ENCODE measurements around the gene HIF1A.

The HIF1A gene

DNA sequence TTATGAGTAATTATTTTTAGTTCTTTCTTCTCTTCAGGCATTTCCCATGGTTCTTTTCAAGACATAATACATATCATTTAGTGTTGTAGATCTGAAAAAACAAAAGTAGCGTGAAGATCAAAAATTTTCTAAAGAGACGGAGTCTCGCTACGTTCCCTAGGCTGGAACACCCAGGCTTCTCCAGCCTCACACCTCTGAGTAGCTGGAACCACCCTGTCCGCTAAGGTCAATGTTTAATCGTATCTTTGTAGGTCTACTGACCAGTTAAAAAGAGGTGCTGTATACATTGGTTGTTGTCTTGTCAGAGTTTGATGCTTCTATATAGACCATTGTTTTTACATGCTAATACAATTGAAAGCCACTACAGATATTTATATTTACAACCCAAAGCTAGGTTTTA is 1.3 kb upstream of the HIF1A start:
- peaks cover 38% of the 10 kb centered on the region for H3K79me2 ChIP-seq (ENCODE audit: control insufficient read depth, low read length)
- H3K9me3 ChIP-seq (ENCODE audit: control insufficient read depth, insufficient read depth, low read length): no peaks in the 10 kb centered on the region
- H3K9me2 ChIP-seq (replicated peaks; ENCODE audit: control insufficient read depth, low read length): no peaks in the 10 kb centered on the region
- TF ChIP-seq EZH2phosphoT487 (IDR thresholded peaks at IDR 0.05; ENCODE audit: borderline replicate concordance, low read length): no peak
- TF ChIP-seq, protein P1, sequence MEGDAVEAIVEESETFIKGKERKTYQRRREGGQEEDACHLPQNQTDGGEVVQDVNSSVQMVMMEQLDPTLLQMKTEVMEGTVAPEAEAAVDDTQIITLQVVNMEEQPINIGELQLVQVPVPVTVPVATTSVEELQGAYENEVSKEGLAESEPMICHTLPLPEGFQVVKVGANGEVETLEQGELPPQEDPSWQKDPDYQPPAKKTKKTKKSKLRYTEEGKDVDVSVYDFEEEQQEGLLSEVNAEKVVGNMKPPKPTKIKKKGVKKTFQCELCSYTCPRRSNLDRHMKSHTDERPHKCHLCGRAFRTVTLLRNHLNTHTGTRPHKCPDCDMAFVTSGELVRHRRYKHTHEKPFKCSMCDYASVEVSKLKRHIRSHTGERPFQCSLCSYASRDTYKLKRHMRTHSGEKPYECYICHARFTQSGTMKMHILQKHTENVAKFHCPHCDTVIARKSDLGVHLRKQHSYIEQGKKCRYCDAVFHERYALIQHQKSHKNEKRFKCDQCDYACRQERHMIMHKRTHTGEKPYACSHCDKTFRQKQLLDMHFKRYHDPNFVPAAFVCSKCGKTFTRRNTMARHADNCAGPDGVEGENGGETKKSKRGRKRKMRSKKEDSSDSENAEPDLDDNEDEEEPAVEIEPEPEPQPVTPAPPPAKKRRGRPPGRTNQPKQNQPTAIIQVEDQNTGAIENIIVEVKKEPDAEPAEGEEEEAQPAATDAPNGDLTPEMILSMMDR (IDR thresholded peaks at IDR 0.05; ENCODE audit: low read depth, low read length, poor library complexity, severe bottlenecking): no peak
- H3K4me2 ChIP-seq (ENCODE audit: low read length): peak overlapping the region; percentile 86; the same call in 1 of the 2 replicates
- H3K27ac ChIP-seq (ENCODE audit: low read depth, low read length): no peak overlapping the region
- peaks cover 36% of the 10 kb centered on the region for H3K4me1 ChIP-seq (ENCODE audit: control insufficient read depth, low read length)
- H4K20me1 ChIP-seq (ENCODE audit: control insufficient read depth, insufficient read depth, low read depth, low read length): peaks cover 26% of the 10 kb centered on the region
- H3K27me3 ChIP-seq (ENCODE audit: control insufficient read depth, low read length): no peaks in the 10 kb centered on the region
- no peak overlapping the region for H3K4me3 ChIP-seq (ENCODE audit: low read length)
- H3F3A ChIP-seq (ENCODE audit: control insufficient read depth, insufficient read depth): no peaks in the 10 kb centered on the region
- H3K36me3 ChIP-seq (ENCODE audit: control insufficient read depth, low read length): peaks cover 36% of the 10 kb centered on the region

DNA sequence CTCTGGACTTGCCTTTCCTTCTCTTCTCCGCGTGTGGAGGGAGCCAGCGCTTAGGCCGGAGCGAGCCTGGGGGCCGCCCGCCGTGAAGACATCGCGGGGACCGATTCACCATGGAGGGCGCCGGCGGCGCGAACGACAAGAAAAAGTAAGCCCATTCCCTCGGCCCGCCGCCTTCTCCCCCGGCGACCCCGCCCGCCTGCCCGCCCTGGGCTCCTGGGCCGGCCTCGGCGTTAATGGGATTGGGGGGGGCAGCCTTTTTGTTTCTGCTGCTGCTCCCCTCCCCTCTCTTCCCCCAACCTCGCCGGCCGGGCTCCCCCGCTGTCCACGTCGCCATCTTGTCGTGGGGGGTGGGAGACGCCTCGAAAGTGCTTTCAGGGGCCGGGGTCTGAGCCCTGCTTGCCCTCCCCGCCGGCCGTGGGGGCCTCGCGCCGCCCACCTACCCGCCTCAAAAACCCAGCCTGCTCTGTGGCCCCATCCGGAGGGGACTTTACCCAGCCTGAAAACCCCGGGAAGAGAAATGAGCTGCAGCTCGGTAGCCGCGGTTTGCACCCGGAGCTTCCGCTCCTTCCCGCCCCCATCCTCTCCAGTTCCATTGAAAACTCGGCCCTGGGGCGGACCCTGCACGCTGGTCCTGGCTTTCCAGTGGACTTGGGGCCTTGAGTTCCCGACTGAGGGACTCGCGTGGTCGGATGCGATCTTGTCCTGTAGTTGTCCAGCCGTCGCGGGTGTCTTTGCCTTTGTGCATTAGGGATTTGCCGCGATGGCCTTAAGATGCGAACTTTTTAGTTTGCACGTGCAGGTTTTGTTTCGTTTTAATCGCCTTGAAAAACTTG is 598 bp downstream of the HIF1A start:
- H3K4me1 ChIP-seq (ENCODE audit: control insufficient read depth, low read length): peaks cover 51% of the 10 kb centered on the region
- H4K20me1 ChIP-seq (ENCODE audit: control insufficient read depth, insufficient read depth, low read depth, low read length): peaks cover 37% of the 10 kb centered on the region

DNA sequence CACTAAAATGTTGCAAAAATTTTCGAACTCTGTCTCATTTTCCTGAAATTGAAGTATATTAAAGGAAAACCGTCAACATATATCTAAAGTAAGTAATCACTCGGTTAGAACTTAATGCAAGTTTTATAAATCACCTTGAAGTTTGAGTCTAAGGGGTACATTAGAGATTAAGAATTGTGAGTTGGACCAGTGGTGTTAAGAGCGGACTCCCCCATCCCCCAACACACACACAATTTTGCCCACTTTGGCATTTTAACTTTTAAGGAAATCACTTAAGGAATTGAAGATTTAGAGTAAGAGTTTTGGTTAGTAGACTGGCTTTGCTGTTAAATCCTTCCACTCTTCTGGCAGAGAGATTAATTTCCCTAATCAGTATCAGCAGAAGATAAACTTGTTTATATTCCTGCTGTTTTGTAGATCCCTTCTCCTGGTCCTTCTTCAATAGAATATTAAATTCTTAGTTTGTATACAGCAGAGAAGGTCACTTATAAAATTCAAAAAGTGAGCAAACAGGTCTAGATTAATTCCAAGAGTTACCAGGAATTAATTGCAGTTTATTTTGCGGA is 1.5 kb downstream of the HIF1A start:
- TF ChIP-seq, protein P1 (IDR thresholded peaks at IDR 0.05; ENCODE audit: low read depth, low read length, poor library complexity, severe bottlenecking): no peak
- no peak for TF ChIP-seq EZH2phosphoT487 (IDR thresholded peaks at IDR 0.05; ENCODE audit: borderline replicate concordance, low read length)
- H4K20me1 ChIP-seq (ENCODE audit: control insufficient read depth, insufficient read depth, low read depth, low read length): peaks cover 41% of the 10 kb centered on the region
- H3K4me2 ChIP-seq (ENCODE audit: low read length): peak overlapping the region; percentile 60
- H3K9me3 ChIP-seq (ENCODE audit: control insufficient read depth, insufficient read depth, low read length): no peaks in the 10 kb centered on the region
- peaks cover 66% of the 10 kb centered on the region for H3K79me2 ChIP-seq (ENCODE audit: control insufficient read depth, low read length)
- H3K4me3 ChIP-seq (ENCODE audit: low read length): peak overlapping the region; percentile 98
- H3K9me2 ChIP-seq (replicated peaks; ENCODE audit: control insufficient read depth, low read length): no peaks in the 10 kb centered on the region
- peaks cover 51% of the 10 kb centered on the region for H3K4me1 ChIP-seq (ENCODE audit: control insufficient read depth, low read length)
- H3F3A ChIP-seq (ENCODE audit: control insufficient read depth, insufficient read depth): no peaks in the 10 kb centered on the region
- peak overlapping the region; percentile 75 for H3K27ac ChIP-seq (ENCODE audit: low read depth, low read length)
- H3K36me3 ChIP-seq (ENCODE audit: control insufficient read depth, low read length): peaks cover 57% of the 10 kb centered on the region
- H3K27me3 ChIP-seq (ENCODE audit: control insufficient read depth, low read length): no peaks in the 10 kb centered on the region

More for the DNA sequence above, 598 bp downstream of the HIF1A start:
- no peaks in the 10 kb centered on the region for H3K9me2 ChIP-seq (replicated peaks; ENCODE audit: control insufficient read depth, low read length)
- H3K27me3 ChIP-seq (ENCODE audit: control insufficient read depth, low read length): no peaks in the 10 kb centered on the region
- no peak for TF ChIP-seq EZH2phosphoT487 (IDR thresholded peaks at IDR 0.05; ENCODE audit: borderline replicate concordance, low read length)
- TF ChIP-seq, protein P1 (IDR thresholded peaks at IDR 0.05; ENCODE audit: low read depth, low read length, poor library complexity, severe bottlenecking): no peak
- peak overlapping the region; percentile 60 for H3K4me2 ChIP-seq (ENCODE audit: low read length)
- no peaks in the 10 kb centered on the region for H3K9me3 ChIP-seq (ENCODE audit: control insufficient read depth, insufficient read depth, low read length)
- peak overlapping the region; percentile 98 for H3K4me3 ChIP-seq (ENCODE audit: low read length)
- peaks cover 53% of the 10 kb centered on the region for H3K36me3 ChIP-seq (ENCODE audit: control insufficient read depth, low read length)
- H3K79me2 ChIP-seq (ENCODE audit: control insufficient read depth, low read length): peaks cover 57% of the 10 kb centered on the region
- peak overlapping the region; percentile 75 for H3K27ac ChIP-seq (ENCODE audit: low read depth, low read length)
- no peaks in the 10 kb centered on the region for H3F3A ChIP-seq (ENCODE audit: control insufficient read depth, insufficient read depth)
